Amniotic epithelial cell (primary cell): Measurements from ENCODE around the gene NFE2L2.
A peak's percentile ranks its signal among the peaks of the same experiment; 100 is the strongest.
"Not testable (repeated sequence)": the region's sequence is repeated elsewhere in the genome, so short reads cannot be mapped to it uniquely, and the experiment has no call there.

Experiments
- DNase-seq: peaks from one replicate; pipeline ENCODE4 v3.0.0-alpha.2; 2010; ENCODE audit warnings: low read depth

Gene NFE2L2

DNA sequence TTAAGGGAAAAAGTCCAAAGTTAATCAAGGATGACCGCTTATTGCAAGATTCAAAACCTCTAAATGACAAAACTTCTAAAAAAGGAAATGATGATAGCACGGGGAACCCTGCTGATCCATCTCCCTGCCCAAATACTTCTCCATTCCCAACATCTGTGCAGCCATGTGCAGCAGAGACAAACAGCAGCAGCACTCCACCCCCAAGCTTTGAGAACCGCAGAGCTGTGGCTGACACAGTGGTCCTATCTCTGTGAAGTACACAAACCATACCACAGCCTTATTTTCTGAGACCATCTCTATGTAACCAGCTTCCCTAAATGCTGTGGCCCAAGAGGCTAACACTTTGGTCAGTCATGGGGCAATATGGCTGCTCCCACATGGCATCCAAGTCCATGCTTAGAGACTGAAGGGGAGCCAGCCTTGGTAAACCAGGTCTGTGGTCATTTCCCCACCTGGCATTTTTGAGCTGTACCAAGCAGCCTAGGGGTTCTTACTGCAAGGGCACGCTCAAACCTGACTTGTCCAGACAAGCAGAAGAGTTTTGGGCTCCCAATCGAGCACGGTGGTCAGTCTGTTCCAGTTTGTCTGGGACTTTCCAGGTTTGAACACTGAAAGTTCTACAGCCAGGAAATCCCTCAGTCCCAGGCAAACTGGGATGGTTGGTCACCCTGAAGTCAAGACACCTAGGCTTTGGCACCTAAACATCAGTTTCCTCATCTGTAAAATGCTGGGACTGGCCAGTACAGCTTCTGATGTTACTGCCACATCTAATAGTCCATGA lies 17.1 kb upstream of the NFE2L2 start:
- no peak for DNase-seq

DNA sequence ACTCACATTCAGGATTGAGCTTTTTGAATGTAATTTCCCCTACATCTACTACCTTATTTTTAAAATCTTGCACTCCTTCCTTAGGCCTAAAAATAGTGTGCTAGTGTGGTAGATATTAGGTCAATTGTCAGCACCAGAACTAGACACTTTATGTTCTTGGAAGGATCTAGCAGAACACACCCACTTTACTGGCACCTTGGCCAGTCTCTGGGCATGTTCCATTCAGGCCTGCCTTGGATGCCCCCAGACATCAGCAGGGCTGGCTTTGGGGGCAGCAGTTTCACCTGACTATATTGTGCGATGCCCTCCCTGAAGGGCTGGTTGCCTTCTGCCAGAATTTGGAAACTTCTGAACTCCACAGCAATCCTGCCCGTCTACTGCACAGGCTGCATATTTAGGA lies 15.3 kb upstream of the NFE2L2 start:
- DNase-seq: no peak

DNA sequence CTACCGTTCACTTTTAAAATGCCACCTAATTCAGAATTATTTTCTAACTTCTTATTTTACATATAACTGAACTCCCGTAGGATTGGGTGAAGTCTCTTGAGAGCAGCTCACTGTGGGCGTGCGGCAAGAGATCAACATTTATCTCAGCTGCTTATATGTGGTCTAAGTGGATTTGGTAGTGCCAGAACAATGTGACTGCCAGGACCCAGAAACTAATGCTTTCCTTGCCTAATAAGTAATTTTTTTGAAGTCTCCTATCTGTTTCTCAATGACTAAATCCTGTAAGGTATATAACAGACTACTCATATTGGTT lies 11.2 kb upstream of the NFE2L2 start:
- peak; percentile 95 for DNase-seq

DNA sequence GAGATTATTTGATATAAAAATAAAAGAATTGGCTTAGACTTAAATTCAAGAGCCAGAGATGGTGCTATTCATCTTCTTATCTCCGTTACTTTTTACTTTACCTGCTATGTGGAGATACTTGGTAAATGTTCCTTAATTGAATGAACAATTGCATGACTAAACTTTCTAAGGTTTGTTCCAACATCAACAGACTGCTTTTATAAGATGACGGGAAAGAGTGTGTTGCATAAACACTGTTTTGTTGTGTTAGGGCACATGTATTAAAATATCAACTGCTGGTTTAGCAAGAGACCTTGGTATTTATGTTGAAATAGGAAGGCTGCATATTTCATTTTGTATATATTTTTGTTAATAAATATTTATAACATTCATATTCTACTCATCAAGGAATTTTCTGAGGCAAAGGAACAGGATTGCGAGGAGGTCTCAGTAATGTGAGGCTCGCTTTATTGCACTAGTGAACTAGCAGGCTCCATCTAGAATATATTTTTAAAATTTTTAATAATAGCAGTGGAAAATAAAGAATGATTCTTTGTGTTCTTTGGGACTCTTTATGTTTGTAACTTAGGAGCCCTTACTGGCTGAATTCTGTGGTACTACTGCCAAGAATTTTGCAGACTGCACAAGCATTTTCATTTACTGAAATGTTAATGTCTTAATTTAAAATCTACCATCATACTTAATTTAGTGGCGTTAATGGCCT lies 10.7 kb upstream of the NFE2L2 start:
- DNase-seq: peak; percentile 94

DNA sequence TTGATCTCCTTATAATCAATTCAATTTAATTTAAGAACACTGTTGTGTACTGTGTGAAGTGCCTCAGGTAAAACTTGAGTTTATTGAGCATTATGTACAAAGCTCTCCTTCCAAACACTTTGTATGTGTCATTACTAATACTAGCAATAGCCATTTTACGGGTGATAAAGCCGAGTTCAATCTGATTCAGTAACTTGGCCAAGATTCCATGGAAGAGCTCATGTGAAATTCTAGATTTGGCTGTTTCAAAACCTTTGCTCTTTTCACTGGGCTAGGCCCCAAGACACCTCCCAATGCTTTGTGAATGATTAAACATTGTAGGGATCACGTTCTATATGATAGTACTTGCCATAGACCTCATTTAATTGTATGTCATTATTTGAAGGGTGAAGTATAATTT lies 8.9 kb upstream of the NFE2L2 start:
- DNase-seq: no peak

DNA sequence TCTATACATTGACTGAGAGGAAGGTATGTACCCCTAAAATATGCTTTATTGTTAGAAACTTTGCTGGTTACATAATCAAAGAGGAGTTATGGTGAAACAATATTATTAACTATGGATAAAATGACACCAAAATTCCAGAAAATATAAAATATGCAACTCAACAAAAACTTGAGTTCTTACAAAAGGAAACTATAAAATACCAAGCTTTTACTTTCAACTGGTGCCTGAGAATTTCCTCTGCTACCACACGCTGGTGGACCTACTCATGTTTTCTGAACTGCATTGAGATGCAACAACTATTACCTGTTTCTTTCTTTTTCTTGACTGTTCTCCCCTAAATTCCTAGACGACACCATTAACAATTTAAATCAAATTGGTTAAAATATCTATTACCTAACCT lies 8.2 kb upstream of the NFE2L2 start:
- DNase-seq: no peak

DNA sequence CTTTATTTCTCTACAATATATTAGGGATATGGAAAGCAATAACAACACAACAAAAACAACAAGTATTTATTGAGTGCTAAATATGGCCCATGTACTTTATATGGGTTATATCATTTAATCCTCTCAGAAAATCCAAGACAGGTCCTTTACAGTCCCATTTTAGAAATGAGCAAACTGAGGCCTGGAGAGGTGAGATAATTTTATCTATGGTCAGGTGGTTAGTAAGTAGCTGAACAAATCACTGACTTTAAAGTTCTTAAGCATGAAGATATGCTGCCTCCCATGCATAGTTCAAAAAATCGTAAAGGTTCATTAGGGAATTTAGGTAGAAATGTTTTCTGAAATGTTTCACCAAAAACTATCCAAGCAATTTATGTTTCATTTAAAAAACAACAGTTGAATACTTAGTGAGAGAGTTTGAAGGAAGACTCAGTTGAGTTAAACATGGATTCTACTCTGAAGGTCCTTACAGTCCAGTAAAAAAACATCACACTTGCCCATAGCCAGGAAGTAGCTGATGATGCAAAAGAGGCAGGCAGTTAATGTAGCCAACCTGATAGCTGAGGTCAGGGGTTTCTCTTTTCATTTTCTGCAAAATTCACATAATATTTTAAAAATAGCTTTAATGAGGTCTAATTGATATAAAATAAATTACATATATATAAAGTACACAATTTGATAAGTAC lies 7.6 kb upstream of the NFE2L2 start:
- no peak for DNase-seq

DNA sequence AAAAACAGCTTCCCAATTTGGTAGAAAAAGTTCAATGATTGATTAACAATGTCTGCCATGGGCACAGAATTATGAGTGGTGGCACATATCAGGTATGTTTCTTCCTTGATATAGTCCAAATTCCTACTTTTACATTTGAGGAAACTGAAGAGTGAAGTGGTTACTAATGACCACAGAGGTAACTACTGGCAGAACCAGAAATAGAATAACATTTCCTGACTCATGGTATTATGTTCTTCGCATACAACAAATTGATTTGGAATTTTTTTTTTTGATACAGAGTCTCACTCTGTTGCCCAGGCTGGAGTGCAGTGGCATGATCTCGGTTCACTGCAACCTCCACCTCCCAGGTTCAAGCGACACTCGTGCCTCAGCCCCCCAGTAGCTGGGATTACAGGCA lies 6.0 kb upstream of the NFE2L2 start:
- no peak for DNase-seq

DNA sequence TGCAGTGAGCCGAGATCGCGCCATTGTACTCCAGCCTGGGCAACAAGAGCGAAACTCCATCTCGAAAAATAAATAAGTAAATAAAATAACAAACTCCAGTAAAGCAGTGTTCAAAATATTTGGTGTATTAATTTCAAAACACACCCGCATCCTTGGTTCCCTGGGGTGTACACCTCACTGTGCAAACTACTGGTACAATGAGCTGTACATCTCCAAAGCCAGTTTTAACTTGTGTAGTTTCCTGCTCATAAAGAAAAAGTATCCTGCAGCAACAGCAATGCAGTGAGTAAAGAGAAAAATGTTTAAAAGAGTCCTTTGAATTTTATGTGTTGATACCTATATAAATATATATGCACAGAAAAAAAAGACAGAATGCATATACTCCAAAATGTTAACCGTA lies 4.4 kb upstream of the NFE2L2 start:
- no peak for DNase-seq

DNA sequence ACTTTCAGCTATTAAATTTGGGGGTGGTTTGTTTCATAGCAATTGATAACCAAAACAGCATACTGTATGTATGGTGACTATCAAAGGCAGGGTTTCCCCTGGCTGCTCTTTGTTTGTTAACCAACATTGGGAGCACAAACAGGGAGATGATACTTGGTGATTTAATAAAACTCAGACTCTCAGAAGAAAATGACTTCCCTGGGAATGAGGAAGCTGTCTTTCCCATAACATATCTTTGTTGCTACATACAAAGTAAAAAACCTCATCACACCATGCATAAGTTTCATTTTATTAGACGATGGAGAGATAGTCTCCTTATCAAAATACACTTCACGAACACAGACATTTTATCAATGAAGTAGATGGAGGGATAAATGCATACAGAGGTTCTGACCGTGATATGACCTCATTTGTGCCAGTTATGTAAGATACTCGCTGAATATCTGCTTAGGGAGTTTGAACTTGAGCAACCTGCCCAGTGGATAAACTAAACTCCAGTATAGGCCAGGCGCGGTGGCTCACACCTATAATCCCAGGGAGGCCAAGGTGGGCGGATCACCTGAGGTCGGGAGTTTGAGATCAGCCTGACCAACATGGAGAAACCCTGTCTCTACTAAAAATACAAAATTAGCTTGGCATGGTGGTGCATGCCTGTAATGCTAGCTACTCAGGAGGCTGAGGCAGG lies 3.8 kb upstream of the NFE2L2 start:
- no peak for DNase-seq

DNA sequence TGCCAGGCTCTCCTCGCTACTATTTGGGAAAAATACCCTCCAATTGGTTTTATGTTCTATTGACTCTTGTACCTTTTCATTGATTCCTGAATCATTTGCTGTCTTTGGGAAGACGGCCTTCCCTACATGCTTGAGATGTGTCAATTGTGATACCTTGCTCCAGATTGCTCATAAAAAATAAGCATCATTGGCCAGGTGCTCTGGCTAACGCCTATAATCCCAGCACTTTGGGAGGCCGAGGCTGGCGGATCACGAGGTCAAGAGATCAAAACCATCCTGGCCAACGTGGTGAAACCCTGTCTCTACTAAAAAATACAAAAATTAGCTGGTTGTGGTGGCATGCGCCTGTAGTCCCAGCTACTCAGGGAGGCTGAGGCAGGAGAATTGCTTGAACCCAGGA lies 2.4 kb upstream of the NFE2L2 start:
- DNase-seq: not testable (repeated sequence)

DNA sequence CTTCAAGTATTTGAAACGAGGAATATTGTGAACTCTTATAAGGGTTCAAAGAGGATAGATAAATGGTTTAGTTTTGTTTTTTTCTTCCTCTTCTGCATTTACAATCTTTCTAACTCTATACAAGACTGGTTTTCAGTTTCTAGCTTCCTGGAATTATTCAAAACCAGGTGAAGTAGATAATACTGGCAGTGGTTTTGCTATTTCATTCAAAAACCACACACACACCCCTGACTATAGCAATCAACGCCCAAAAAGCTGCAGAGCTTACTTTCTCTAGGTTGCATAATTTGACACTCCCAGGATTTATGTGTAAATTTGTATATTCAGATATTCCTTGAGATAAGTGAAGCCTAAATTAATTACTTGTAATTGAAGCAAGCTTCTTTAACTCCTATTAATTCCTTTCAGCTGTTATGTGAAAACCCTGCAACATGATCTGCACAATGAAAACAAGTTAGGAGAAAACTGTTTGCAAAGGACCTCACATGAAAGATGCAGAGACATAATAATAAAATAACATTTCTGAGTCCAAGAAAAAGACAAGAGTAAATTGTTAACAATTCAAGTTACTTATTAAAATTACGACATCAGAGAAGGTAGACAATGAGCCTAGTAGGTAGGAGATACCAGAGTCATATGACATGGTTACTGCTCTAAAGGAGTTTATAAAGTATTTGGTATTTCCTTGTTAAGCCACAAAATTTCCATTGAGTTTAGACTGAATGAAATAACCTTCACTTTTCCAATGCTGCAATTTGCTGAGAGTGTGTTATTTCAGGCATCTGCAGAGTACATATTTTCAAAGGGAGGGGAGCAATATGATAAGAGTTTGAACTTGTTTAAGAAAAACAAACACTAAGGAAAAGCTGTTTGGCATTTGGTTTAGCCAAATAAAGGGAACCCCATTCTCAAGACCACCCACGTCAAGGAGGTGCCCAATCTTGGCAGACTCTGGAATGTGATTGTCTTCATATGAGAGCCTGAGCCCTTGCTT lies 1.6 kb upstream of the NFE2L2 start:
- DNase-seq: peak; percentile 66

DNA sequence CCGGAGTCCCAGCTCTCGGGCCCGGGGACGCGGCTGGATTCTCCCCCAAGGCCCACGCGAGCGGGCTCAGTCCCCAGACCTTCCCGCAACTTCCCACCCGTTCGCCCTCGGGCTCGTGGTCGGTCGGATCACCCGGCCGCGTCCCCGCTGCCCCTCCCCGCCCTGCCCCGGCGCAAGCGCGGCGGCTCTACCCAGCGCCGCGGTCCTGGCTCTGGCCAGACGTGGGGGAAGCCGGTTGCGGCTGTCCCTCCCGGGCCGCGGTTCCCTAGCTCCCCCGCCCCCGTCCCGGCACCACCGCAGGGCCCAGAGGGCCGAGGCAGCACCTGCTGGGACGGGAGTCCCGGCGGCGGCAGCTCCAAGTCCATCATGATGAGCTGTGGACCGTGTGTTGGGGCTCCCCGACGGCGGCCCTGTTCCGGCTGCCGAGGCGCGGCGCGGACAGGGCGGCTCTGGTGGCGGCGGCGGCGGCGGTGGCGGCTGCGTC lies 276 bp downstream of the NFE2L2 start:
- no peak for DNase-seq

DNA sequence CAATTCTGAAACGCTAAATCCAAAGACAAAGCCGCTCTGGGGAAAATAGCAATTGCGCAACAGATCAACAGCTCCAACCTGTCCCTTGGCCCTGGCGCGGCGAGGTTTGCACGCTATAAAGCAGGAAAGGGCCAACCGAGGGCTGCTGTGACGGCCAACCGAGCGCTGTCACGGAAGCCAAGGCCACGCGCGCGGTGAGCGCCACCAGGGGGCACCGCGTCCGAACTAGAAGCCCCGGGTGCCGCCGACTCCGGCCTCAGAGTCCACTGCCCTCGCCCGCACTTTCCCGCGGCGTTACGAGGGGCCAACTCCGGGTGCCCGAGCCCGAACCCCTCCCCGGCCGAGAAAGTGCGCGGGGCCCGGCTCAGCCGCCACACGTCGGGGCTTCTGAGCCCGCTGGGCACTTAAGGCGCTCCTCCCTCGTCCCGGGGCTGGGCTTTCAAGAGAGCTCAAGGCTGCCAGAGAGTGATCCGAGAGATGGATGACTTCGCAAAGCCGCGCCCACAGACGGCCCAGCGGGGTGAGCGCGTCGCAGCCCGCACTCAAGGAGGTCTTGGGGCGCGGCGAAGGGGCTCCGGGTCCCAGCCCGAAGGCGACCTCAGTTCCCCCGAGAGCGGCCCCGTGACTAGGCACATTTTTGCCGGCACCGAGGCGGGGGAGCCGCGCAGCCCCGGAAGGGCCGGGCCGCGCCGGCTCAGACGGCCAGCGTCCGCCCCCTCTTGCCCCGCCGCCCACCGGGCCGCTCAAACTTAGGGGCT lies 897 bp downstream of the NFE2L2 start:
- DNase-seq: peak; percentile 97

DNA sequence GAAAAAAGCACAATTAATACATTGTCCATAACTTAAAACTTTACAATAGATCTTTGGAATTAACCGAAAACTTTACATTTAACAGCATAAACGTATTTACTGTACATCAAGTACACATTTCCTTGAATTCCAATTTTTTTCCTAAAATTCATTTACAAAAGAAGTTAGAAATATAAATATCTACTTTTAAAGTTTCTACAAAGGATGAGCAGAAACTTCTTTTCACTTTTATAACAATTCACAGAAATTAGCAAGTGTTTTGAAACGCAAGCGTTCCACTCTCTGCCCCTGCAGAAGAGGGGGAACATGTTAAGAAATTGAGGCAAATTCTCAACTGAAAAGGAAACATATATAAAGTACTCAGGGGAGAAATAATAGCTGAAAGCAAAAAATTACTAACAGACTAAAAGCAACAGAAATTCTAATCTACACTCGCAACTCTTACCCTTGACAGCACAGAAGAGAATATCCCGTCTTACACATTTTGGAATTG lies 1.5 kb downstream of the NFE2L2 start:
- DNase-seq: no peak

DNA sequence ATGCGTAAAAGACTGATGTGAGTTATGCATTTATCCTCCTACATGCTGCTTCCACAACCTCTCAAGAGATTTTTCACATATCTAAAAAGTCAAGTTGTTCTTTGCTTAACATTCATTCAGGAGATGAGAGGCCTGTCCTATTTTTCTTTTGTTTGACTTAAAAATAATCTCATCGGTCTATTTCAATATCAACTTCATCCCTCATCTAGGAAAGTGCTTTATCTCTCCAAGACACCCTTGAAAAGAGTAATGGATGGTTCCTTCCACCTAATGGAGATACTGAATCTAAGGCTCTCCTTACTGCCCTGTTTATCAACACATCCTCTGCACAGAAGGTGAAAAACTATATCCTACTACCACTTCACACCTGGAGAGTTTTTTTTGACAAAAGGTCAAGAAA lies 2.4 kb downstream of the NFE2L2 start:
- no peak for DNase-seq

DNA sequence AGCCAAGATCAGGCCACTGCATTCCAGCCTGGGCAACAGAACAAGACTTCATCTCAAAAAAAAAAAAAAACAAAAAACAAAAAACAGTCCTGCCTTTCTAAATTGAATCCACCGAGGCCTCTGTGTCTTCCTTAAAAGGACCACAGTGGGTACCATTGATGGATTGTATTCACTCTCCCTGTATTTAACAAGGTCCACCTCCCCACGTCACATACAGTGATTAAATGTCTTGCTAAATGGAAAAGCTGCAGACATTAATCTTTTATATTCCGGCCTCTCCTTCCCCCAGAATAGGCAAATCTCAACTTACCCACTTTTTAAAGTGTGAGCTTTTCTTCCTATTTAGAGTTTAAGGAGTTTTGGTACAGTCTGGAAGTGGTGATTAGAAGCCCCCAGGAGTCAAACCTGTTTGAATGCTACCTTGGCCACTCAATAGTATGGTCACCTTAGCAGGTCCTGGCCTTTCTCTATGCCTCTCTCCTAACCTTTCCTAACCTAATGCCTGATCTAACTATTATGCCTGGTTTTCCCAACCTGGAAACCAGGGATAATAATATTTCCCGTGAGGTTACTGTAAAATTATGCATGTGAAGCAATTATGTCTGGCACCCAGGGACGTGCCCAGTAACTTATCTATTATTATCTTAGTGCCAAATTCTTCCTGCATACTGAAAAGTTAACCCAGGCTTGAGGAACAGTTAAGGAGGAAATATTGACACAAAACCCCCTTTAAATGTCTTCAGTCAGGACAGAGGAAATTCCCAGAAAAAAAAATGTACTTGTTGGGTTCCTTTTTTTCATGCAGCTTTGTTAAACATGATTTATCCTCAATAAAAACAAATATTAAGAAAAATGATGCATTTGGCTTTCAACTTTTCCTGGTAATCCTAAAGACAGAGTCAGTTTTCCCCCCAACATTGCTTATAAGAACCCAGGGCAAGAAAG lies 3.1 kb downstream of the NFE2L2 start:
- DNase-seq: no peak

DNA sequence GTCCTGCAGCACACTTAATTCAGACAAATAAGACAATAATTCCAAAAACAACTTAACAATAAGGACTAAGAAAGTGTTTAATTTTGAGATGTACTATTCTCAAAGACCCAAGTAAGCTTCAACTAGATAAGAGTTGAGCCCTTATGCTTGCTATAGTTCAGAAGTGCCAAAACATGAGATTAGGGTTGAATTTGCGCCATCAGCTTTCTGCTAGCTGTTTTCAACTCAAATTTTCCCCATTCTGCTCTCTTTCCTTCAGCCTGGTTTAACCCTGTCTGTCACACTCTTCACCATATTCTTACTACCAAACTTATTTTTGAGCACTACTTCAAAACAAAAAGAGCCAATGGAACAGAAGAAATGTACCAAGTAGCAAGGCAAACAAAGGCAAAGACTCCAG lies 4.1 kb downstream of the NFE2L2 start:
- DNase-seq: no peak

DNA sequence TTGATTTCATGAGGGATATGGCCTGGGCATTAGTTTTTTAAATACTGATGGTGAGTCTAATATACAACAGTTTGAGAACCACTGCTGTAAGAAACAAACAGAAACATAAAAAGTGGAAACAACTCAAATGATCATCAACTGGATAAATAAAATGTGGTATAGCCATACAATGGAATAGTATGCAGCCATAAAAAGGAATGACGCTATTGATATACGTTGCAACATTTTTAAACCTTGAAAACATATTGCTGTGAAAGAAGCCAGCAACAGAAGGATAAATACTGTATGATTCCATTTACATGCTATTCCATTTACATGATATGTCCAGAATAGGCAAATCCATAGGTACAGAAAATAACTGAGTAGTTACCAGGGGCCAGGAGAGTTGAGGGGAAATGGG lies 6.5 kb downstream of the NFE2L2 start:
- DNase-seq: no peak
